GM18951 (cell line): ENCODE data around the gene ASB10.

ENCODE experiments used
- POLR2A ChIP-seq: IDR thresholded peaks from 4 replicates; pipeline ENCODE4 v1.6.1; 2011; ENCODE audit warnings: mild to moderate bottlenecking; ENCODE audit not compliant: insufficient read length, insufficient read depth; ENCODE audit errors: extremely low read depth
- in situ Hi-C: fragments of 300-500 bp; cut with MboI; formaldehyde crosslinking; loops from one replicate; pipeline ENCODE4 v1.12.0; 2022; ENCODE audit warnings: low sequenced_read_pairs, mixed read lengths, inconsistent platforms; ENCODE audit not compliant: unreplicated experiment

ASB10 gene

GRCh38 chr7:151146761-151147160, 40.3 kb downstream of the ASB10 start:
- no peak for TF ChIP-seq POLR2A
- in situ Hi-C loops, result no loop called here

- in situ Hi-C loops, result no loop called here
- TF ChIP-seq POLR2A, result no peak
These were observed 42.7 kb downstream of the ASB10 start for GRCh38 chr7:151144387-151144786.

- in situ Hi-C loops, result no loop called here
These were observed 43.6 kb downstream of the ASB10 start for GRCh38 chr7:151143261-151144015.

GRCh38 chr7:151142686-151143040, 44.4 kb downstream of the ASB10 start:
- in situ Hi-C loops, result no loop called here
- TF ChIP-seq POLR2A, result no peak

More at GRCh38 chr7:151143261-151144015, 43.6 kb downstream of the ASB10 start:
- TF ChIP-seq POLR2A, result no peak

- in situ Hi-C loops, result no loop called here
- TF ChIP-seq POLR2A, result no peak
These were observed 45.0 kb downstream of the ASB10 start for GRCh38 chr7:151141855-151142685.

GRCh38 chr7:151141311-151141854, 45.7 kb downstream of the ASB10 start:
- no peak for TF ChIP-seq POLR2A
- in situ Hi-C loops, result no loop called here

- no peak for TF ChIP-seq POLR2A
- in situ Hi-C loops, result no loop called here
These were observed 46.2 kb downstream of the ASB10 start for GRCh38 chr7:151140826-151141225.

- no peak for TF ChIP-seq POLR2A
- in situ Hi-C loops, result no loop called here
These were observed 47.3 kb downstream of the ASB10 start for GRCh38 chr7:151139791-151140190.

GRCh38 chr7:151139071-151139790, 47.8 kb downstream of the ASB10 start:
- no peak for TF ChIP-seq POLR2A

GRCh38 chr7:151138153-151138851, 48.7 kb downstream of the ASB10 start:
- no peak for TF ChIP-seq POLR2A
- in situ Hi-C loops, result no loop called here

More at GRCh38 chr7:151139071-151139790, 47.8 kb downstream of the ASB10 start:
- in situ Hi-C loops, result no loop called here

GRCh38 chr7:151137791-151138152, 49.3 kb downstream of the ASB10 start:
- TF ChIP-seq POLR2A, result no peak
- in situ Hi-C loops, result no loop called here

GRCh38 chr7:151137076-151137675, 49.9 kb downstream of the ASB10 start:
- in situ Hi-C loops, result no loop called here
- TF ChIP-seq POLR2A, result no peak
